SK-N-SH (cell line): ENCODE measurements around the gene CCK. TPM values are rescaled to one million over a fixed set of nuclear protein-coding genes. Genes with fewer than 3 reads are reported as not detected.

Source experiments
- CTCF ChIA-PET: fragments of 300-600, 350-600 bp; formaldehyde crosslinking; extraction: SDS; loops from one replicate; lab custom pipeline; 2021; lab: Yijun Ruan, JAX
- POLR2A ChIA-PET: fragments of 350-600 bp; sonication (Branson Sonifier 250); formaldehyde crosslinking; extraction: SDS; loops from one replicate; lab custom pipeline; 2020; ENCODE audit warnings: antibody characterized with exemption, inconsistent platforms; lab: Yijun Ruan, JAX
- DNase-seq: peaks from one replicate; pipeline ENCODE4 v3.0.0; 2012
- H2AFZ ChIP-seq: fragments of 200-600 bp; sonication (generic); 2 replicates; pipeline ENCODE4 v1.8.1; 2016; ENCODE audit warnings: antibody characterized with exemption, mild to moderate bottlenecking, low read depth
- H3F3A ChIP-seq: fragments of 200-600 bp; sonication (generic); replicated peaks from 2 replicates; pipeline ENCODE3; 2016; ENCODE audit warnings: antibody characterized with exemption, mild to moderate bottlenecking; ENCODE audit not compliant: insufficient read depth
- H3K27ac ChIP-seq, 2 experiments: fragments of 200-500 bp in 1 of 2; fragments of 200-600 bp in 1 of 2; sonication (Bioruptor generic) in 1 of 2; sonication (generic), shearing (Covaris generic) in 1 of 2; 2 replicates each; pipeline versions ENCODE4 v1.5.1 to v1.6.1; 2014 to 2016; ENCODE audit warnings: low read depth in 2 of 2, inconsistent platforms in 1 of 2, low read length in 1 of 2, mild to moderate bottlenecking in 1 of 2, mixed read lengths in 1 of 2
- H3K27me3 ChIP-seq: fragments of 200-600 bp; sonication (generic), shearing (Covaris generic); 2 replicates; pipeline ENCODE4 v1.6.1; 2016; ENCODE audit warnings: mixed run types; ENCODE audit not compliant: insufficient read depth
- H3K36me3 ChIP-seq, 2 experiments: fragments of 200-500 bp in 1 of 2; fragments of 200-600 bp in 1 of 2; sonication (Bioruptor generic) in 1 of 2; sonication (generic) in 1 of 2; replicated peaks in 1 of 2; 2 replicates each; pipeline versions ENCODE3 to v1.5.1; 2014 to 2016; ENCODE audit warnings: low read length in 1 of 2, mild to moderate bottlenecking in 1 of 2; ENCODE audit not compliant: insufficient read depth in 2 of 2, control insufficient read depth in 1 of 2
- H3K4me1 ChIP-seq, 2 experiments: fragments of 200-500 bp in 1 of 2; fragments of 200-600 bp in 1 of 2; sonication (Bioruptor generic) in 1 of 2; sonication (generic), shearing (Covaris generic) in 1 of 2; 2 replicates each; pipeline versions ENCODE4 v1.5.1 to v1.6.1; 2014 to 2016; ENCODE audit warnings: low read depth in 1 of 2, low read length in 1 of 2, mixed run types in 1 of 2; ENCODE audit not compliant: insufficient read depth in 2 of 2, control insufficient read depth in 1 of 2
- H3K4me2 ChIP-seq: fragments of 200-600 bp; sonication (generic), shearing (Covaris generic); 2 replicates; pipeline ENCODE4 v1.6.1; 2017; ENCODE audit warnings: mixed run types
- H3K4me3 ChIP-seq, 2 experiments: fragments of 200-500 bp in 1 of 2; fragments of 200-600 bp in 1 of 2; sonication (Bioruptor generic) in 1 of 2; sonication (generic), shearing (Covaris generic) in 1 of 2; 2 replicates each; pipeline versions ENCODE4 v1.5.1 to v1.8.1; 2014 to 2016; ENCODE audit warnings: low read depth in 2 of 2, inconsistent platforms in 1 of 2, low read length in 1 of 2, mild to moderate bottlenecking in 1 of 2, mixed read lengths in 1 of 2, moderate library complexity in 1 of 2
- H3K79me2 ChIP-seq: fragments of 200-600 bp; sonication (generic); 2 replicates; pipeline ENCODE4 v1.8.1; 2017; ENCODE audit warnings: mild to moderate bottlenecking; ENCODE audit not compliant: insufficient read depth
- H3K9ac ChIP-seq: fragments of 200-600 bp; sonication (generic); 2 replicates; pipeline ENCODE4 v1.6.1; 2017; ENCODE audit warnings: mixed run types
- H3K9me2 ChIP-seq: fragments of 200-600 bp; sonication (generic); 2 replicates; pipeline ENCODE4 v1.6.1; 2017; ENCODE audit warnings: mixed run types
- H3K9me3 ChIP-seq: fragments of 200-600 bp; sonication (generic); 2 replicates; pipeline ENCODE4 v1.6.1; 2017; ENCODE audit warnings: mixed run types, mild to moderate bottlenecking, moderate library complexity
- H4K20me1 ChIP-seq: fragments of 200-600 bp; sonication (generic); 2 replicates; pipeline ENCODE4 v1.6.1; 2017; ENCODE audit warnings: mild to moderate bottlenecking, mixed run types; ENCODE audit not compliant: insufficient read depth
- EP300 ChIP-seq, 2 experiments: IDR thresholded peaks; 2 replicates each; pipeline versions ENCODE4 v1.4.0 to v1.6.1; 2012; ENCODE audit warnings: borderline replicate concordance in 1 of 2, low read depth in 1 of 2, low read length in 1 of 2
- EZH2phosphoT487 ChIP-seq: fragments of 200-600 bp; sonication (generic); IDR thresholded peaks from 2 replicates; pipeline ENCODE4 v1.6.1; 2017; ENCODE audit warnings: low read depth, mixed run types, mild to moderate bottlenecking, antibody characterized with exemption, moderate library complexity, borderline replicate concordance
- FOSL2 ChIP-seq: IDR thresholded peaks from 2 replicates; pipeline ENCODE4 v1.4.0; 2012; ENCODE audit warnings: low read depth, mild to moderate bottlenecking, moderate library complexity, borderline replicate concordance
- MXI1 ChIP-seq: IDR thresholded peaks from 2 replicates; pipeline ENCODE4 v1.6.1; 2012; ENCODE audit warnings: mild to moderate bottlenecking, low read depth, low read length, improper control_type of control experiment
- NFIC ChIP-seq: IDR thresholded peaks from 2 replicates; pipeline ENCODE4 v1.4.0; 2012; ENCODE audit warnings: borderline replicate concordance
- POLR2AphosphoS5 ChIP-seq: IDR thresholded peaks from 2 replicates; pipeline ENCODE4 v1.6.1; 2012; ENCODE audit warnings: low read depth, low read length
- RAD21 ChIP-seq: IDR thresholded peaks from 2 replicates; pipeline ENCODE4 v1.6.1; 2012; ENCODE audit warnings: mild to moderate bottlenecking, low read length
- RCOR1 ChIP-seq: fragments of 150-350 bp; IDR thresholded peaks from 2 replicates; pipeline ENCODE4 v1.6.1; 2017; ENCODE audit warnings: antibody characterized with exemption, low read length
- WGBS: methylation state at CpG from one replicate; pipeline ENCODE4 v1.1.6; 2017; ENCODE audit warnings: low lambda C conversion rate; 5-methylcytosine and 5-hydroxymethylcytosine counted together
- polyA plus RNA-seq, 3 experiments: library from polyadenylated mRNA; depleted of rRNA; stranded (reverse); fragments of >200 nt; gene quantifications; 2 replicates each; pipeline ENCODE4 v1.2.3, GENCODE V29; 2012
- TF ChIP-seq, protein P1 (sequence below): fragments of 150-350 bp; IDR thresholded peaks from 2 replicates; pipeline ENCODE4 v1.6.1; 2016; ENCODE audit warnings: mild to moderate bottlenecking, low read depth, low read length
- TF ChIP-seq, protein P2 (sequence below): IDR thresholded peaks from 2 replicates; pipeline ENCODE4 v1.4.0; 2012; ENCODE audit warnings: low read depth, borderline replicate concordance
- TF ChIP-seq, protein P3 (sequence below): IDR thresholded peaks from 2 replicates; pipeline ENCODE4 v1.4.0; 2012; ENCODE audit warnings: low read depth
- TF ChIP-seq, protein P4 (sequence below): IDR thresholded peaks from 2 replicates; pipeline ENCODE4 v1.6.1; 2012; ENCODE audit warnings: mild to moderate bottlenecking, low read depth, low read length, moderate library complexity
- TF ChIP-seq, protein P5 (sequence below): fragments of 200-600 bp; sonication (generic); IDR thresholded peaks from 2 replicates; pipeline ENCODE4 v1.6.1; 2017; ENCODE audit warnings: antibody characterized with exemption, mild to moderate bottlenecking, moderate library complexity
- TF ChIP-seq, protein P6 (sequence below): fragments of 150-350 bp; IDR thresholded peaks from 2 replicates; pipeline ENCODE4 v1.6.1; 2017; ENCODE audit warnings: antibody characterized with exemption, low read length, low read depth, borderline replicate concordance

CCK gene
- polyA plus RNA-seq, 1 of the 3 experiments (the other 2 are of a cell fraction): not detected

DNA sequence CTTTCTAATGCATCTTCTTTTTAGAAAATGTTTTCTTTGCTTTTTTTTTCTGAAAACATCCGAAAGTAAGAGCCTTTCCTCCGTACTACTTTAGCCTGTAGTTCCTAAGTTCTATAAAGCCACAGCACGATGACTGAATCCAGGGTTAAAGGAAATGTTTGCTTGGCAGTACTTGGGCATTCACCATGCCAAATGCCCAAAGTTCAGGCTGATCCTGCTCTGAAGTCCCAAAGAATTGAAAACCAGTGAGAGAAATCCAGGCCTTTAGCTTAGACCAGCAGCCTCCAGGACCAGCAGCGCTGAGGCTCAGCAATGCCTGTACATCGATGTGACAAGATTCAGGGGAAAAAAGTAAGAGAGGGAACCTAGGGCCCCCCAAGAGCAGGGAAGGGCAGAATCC, 35.1 kb downstream of the CCK start:
- Histone ChIP-seq H3K9me2 (no peaks in the 10 kb centered on the region), H3K9ac (no peak overlapping the region), H3K4me2 (no peak overlapping the region), H3K4me1 (no peaks in the 10 kb centered on the region; a peak in 1 of 4 replicates), H3K79me2 (no peaks in the 10 kb centered on the region), H3K27me3 (no peaks in the 10 kb centered on the region), H3K36me3 (no peaks in the 10 kb centered on the region), H3K4me3 (no peak overlapping the region), H3F3A (peaks cover 6% of the 10 kb centered on the region), H4K20me1 (no peaks in the 10 kb centered on the region), H3K9me3 (no peaks in the 10 kb centered on the region), H2AFZ (no peak overlapping the region), H3K27ac (no peak overlapping the region)
- POLR2A ChIA-PET: no interaction called here
- no peak for DNase-seq
- WGBS: 68% methylated on average over 5 of the region's 5 CpGs
- TF ChIP-seq EZH2phosphoT487 (no peak), POLR2AphosphoS5 (no peak), RCOR1 (no peak), EP300 (IDR thresholded peaks at IDR 0.05; ENCODE audit: borderline replicate concordance in 1 of 2, low read depth in 1 of 2, low read length in 1 of 2) (no peak), FOSL2 (no peak), MXI1 (no peak), NFIC (no peak), RAD21 (no peak)
- TF ChIP-seq, protein P1, sequence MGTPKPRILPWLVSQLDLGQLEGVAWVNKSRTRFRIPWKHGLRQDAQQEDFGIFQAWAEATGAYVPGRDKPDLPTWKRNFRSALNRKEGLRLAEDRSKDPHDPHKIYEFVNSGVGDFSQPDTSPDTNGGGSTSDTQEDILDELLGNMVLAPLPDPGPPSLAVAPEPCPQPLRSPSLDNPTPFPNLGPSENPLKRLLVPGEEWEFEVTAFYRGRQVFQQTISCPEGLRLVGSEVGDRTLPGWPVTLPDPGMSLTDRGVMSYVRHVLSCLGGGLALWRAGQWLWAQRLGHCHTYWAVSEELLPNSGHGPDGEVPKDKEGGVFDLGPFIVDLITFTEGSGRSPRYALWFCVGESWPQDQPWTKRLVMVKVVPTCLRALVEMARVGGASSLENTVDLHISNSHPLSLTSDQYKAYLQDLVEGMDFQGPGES: no peak
- TF ChIP-seq, protein P2, sequence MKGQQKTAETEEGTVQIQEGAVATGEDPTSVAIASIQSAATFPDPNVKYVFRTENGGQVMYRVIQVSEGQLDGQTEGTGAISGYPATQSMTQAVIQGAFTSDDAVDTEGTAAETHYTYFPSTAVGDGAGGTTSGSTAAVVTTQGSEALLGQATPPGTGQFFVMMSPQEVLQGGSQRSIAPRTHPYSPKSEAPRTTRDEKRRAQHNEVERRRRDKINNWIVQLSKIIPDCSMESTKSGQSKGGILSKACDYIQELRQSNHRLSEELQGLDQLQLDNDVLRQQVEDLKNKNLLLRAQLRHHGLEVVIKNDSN: no peak
- TF ChIP-seq, protein P3, sequence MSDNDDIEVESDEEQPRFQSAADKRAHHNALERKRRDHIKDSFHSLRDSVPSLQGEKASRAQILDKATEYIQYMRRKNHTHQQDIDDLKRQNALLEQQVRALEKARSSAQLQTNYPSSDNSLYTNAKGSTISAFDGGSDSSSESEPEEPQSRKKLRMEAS: no peak
- TF ChIP-seq, protein P4, sequence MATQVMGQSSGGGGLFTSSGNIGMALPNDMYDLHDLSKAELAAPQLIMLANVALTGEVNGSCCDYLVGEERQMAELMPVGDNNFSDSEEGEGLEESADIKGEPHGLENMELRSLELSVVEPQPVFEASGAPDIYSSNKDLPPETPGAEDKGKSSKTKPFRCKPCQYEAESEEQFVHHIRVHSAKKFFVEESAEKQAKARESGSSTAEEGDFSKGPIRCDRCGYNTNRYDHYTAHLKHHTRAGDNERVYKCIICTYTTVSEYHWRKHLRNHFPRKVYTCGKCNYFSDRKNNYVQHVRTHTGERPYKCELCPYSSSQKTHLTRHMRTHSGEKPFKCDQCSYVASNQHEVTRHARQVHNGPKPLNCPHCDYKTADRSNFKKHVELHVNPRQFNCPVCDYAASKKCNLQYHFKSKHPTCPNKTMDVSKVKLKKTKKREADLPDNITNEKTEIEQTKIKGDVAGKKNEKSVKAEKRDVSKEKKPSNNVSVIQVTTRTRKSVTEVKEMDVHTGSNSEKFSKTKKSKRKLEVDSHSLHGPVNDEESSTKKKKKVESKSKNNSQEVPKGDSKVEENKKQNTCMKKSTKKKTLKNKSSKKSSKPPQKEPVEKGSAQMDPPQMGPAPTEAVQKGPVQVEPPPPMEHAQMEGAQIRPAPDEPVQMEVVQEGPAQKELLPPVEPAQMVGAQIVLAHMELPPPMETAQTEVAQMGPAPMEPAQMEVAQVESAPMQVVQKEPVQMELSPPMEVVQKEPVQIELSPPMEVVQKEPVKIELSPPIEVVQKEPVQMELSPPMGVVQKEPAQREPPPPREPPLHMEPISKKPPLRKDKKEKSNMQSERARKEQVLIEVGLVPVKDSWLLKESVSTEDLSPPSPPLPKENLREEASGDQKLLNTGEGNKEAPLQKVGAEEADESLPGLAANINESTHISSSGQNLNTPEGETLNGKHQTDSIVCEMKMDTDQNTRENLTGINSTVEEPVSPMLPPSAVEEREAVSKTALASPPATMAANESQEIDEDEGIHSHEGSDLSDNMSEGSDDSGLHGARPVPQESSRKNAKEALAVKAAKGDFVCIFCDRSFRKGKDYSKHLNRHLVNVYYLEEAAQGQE: no peak
- TF ChIP-seq, protein P5, sequence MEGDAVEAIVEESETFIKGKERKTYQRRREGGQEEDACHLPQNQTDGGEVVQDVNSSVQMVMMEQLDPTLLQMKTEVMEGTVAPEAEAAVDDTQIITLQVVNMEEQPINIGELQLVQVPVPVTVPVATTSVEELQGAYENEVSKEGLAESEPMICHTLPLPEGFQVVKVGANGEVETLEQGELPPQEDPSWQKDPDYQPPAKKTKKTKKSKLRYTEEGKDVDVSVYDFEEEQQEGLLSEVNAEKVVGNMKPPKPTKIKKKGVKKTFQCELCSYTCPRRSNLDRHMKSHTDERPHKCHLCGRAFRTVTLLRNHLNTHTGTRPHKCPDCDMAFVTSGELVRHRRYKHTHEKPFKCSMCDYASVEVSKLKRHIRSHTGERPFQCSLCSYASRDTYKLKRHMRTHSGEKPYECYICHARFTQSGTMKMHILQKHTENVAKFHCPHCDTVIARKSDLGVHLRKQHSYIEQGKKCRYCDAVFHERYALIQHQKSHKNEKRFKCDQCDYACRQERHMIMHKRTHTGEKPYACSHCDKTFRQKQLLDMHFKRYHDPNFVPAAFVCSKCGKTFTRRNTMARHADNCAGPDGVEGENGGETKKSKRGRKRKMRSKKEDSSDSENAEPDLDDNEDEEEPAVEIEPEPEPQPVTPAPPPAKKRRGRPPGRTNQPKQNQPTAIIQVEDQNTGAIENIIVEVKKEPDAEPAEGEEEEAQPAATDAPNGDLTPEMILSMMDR: no peak
- TF ChIP-seq, protein P6, sequence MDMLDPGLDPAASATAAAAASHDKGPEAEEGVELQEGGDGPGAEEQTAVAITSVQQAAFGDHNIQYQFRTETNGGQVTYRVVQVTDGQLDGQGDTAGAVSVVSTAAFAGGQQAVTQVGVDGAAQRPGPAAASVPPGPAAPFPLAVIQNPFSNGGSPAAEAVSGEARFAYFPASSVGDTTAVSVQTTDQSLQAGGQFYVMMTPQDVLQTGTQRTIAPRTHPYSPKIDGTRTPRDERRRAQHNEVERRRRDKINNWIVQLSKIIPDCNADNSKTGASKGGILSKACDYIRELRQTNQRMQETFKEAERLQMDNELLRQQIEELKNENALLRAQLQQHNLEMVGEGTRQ: no peak
- CTCF ChIA-PET: interaction anchor here (2.2 to 4.7 kb wide), 3 partner anchors 16 to 213 kb away, joined by 5 to 27 read pairs (median 20); no protein-coding TSS in a partner anchor
